Measurements from ENCODE around the gene FAM25A.
"Not testable (repeated sequence)": the region's sequence is repeated elsewhere in the genome, so short reads cannot be mapped to it uniquely, and the experiment has no call there.

The FAM25A gene

GRCh38 chr10:87020056-87020455 lies at the start of gene FAM25A:
FAM25A (plus strand) TSS chr10:87020294; CDS start chr10:87020325, 31 bp downstream.
- FAIRE-seq = not testable (repeated sequence)

DNA sequence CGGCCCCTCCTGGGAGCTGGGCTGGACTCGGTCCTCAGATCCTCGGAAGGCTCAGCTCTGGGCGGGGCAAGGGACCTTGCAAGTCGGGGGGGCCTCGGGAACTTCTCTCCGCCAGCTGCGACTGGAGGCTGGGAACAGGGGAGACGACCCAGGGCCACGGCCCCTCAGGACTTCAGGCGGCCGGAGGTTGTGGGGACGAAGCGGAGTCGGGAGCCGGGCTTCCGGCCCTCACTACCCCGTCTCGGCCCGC lies 49.2 kb upstream of the FAM25A start:
- FAIRE-seq = no peak

DNA sequence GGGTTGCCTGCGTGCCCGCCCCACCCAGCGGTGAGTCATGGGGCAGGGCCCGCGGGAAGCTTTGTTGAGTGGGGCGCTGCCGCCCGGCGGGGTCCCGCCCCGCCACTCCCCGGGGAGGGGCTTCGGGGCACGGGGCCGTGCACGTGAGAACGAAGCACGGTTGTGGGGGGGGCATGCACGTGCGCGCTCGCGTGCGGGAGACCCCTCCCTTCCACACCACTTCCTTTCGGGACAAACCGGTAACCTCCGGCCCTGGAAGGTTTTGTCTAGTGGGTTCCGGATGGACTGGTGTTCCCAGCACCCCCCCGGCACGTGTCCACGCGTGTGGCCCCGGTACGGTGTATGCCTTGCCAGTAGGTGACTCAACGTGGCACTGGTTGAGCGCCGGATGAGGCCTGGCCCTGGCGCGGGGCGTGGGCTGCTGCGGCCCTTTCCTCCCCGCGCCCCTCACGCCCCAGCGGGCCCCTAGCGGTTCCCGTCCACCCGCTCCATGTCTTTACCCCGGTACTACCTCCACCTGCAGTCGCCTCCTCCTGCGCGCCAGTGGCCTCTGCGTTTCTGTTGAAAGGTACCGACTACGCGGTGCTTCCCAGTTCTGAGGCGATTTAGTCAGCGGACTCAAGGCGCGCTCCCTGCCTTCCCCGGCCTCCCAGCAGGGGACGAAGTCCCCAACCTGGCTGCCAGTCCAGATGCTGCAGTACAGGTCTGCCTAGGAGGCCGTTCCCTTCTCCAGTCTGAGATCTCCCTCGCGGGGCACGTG lies 48.7 kb upstream of the FAM25A start:
- no peak for FAIRE-seq

- no peak for FAIRE-seq
These were observed 47.3 kb upstream of the FAM25A start for GRCh38 chr10:86972613-86973380.

DNA sequence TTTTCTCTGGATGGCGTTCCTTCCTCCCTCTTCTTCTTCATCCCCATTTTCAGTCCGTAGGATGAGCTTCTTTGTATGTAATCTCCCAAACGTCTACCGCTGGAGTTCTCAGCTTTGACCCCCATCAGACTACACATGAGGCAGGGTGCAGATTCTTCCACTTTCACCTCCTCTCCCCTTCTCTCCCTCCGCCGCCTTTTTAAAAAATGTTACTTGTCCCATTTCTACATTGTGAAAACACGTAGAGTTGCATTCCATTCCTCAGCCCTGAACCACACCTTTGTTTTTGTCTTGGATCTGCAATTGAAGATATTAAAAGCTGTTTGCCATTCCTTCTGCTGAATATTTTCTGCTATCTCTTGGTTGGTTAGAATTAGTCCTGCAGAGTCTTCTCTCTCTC lies 45.6 kb upstream of the FAM25A start:
- no peak for FAIRE-seq

GRCh38 chr10:86976362-86977056 lies 43.6 kb upstream of the FAM25A start:
- FAIRE-seq = no peak

- not testable (repeated sequence) for FAIRE-seq
These were observed 41.6 kb upstream of the FAM25A start for GRCh38 chr10:86978457-86978856.

GRCh38 chr10:86979296-86979818 lies 40.7 kb upstream of the FAM25A start:
- FAIRE-seq = no peak

DNA sequence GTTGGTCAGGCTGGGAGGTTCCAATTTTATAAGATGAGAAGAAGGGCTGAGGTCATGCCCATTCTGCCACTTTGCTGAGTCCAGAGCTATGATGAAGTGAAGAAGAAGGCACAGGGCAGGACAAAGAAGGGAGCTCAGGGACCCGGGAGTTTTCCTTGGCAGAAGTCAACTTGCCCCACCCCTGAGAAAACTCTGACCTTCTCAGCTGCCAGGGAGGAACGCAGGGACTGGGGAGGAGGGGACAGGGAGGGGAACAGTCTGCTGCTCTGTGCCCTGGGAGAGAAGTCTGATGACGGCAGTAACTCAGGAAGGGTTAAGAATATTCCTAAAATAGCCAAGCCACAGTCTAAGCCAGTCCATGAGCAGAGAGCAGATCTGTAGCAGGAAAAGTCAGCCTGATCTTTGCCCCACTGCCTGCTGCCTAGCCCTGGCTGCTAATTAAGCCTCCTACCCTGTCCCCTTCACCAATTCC lies 40.1 kb upstream of the FAM25A start:
- FAIRE-seq = no peak

- not testable (repeated sequence) for FAIRE-seq
These were observed 39.1 kb upstream of the FAM25A start for GRCh38 chr10:86981020-86981419.

- no peak for FAIRE-seq
These were observed 38.4 kb upstream of the FAM25A start for GRCh38 chr10:86981716-86982115.

DNA sequence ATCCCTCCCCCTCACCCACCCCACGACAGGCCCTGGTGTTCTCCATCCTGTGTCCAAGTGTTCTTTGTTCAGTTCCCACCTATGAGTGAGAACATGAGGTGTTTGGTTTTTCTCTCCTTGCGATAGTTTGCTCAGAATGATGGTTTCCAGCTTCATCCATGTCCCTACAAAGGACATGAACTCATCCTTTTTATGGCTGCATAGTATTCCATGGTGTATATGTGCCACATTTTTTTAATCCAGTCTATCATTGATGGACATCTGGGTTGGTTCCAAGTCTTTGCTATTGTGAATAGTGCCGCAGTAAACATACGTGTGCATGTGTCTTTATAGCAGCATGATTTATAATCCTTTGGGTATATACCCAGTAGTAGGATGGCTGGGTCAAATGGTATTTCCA lies 35.6 kb upstream of the FAM25A start:
- FAIRE-seq = not testable (repeated sequence)

- no peak for FAIRE-seq
These were observed 31.6 kb upstream of the FAM25A start for GRCh38 chr10:86988520-86988919.

GRCh38 chr10:86991362-86991761 lies 28.7 kb upstream of the FAM25A start:
- FAIRE-seq = not testable (repeated sequence)

DNA sequence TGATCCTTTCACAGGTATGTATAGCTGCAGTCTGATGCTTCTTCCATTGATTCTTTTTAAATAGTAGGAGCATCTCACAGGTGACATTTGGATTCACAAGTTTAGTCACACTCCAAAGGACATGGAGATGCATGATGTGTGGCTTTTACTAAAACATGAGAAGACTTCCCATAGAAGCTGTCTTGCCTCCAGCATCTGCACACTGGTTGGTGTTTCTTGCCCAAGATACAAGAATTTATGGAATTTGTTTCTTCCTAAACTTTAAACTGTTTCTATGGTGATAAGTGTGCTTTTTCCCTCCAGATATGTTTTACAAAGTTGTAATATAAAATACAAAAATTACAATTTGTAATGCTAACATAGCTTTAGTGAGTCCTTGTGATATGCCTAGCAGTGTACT lies 27.6 kb upstream of the FAM25A start:
- no peak for FAIRE-seq

GRCh38 chr10:86992929-86993328 lies 27.2 kb upstream of the FAM25A start:
- peak; percentile 55 for FAIRE-seq

GRCh38 chr10:86999802-87000403 lies 20.2 kb upstream of the FAM25A start:
- not testable (repeated sequence) for FAIRE-seq

DNA sequence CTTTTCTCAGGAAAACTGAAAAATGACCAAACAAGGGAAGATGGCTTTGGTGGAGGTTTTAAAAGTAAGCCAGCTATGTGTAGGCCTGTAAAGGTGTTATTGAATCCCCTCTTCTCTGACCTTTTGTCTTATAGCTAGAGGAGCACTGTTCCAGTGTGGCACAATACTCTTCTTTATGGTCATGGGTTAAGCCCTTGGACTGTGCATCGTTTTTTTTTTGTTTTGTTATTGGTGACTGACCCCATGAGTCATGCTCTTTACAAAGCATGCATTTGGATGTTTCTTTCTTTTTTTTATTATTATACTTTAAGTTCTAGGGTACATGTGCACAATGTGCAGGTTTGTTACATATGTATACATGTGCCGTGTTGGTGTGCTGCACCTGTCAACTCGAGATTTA lies 19.6 kb upstream of the FAM25A start:
- FAIRE-seq = no peak

GRCh38 chr10:87007124-87007523 lies 13.0 kb upstream of the FAM25A start:
- FAIRE-seq = not testable (repeated sequence)

DNA sequence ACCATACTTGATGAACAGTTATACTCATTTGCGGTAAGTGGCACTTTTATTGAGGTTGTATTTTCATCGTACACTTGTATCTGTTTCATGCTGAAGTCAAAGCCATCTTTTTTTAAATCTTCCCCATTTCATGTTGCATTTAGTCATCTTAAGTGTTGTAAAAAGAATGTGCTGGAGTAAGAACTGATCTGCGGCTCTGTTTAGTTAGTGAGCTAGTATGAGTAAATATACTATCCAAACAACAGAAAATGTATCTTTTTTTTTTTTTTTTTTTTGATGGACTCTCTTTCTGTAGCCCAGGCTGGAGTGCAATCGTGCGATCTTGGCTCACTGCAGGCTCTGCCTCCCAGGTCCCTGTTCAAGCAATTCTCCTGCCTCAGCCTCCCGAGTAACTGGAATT lies 12.4 kb upstream of the FAM25A start:
- FAIRE-seq = not testable (repeated sequence)

GRCh38 chr10:87008303-87008702 lies 11.8 kb upstream of the FAM25A start:
- not testable (repeated sequence) for FAIRE-seq

DNA sequence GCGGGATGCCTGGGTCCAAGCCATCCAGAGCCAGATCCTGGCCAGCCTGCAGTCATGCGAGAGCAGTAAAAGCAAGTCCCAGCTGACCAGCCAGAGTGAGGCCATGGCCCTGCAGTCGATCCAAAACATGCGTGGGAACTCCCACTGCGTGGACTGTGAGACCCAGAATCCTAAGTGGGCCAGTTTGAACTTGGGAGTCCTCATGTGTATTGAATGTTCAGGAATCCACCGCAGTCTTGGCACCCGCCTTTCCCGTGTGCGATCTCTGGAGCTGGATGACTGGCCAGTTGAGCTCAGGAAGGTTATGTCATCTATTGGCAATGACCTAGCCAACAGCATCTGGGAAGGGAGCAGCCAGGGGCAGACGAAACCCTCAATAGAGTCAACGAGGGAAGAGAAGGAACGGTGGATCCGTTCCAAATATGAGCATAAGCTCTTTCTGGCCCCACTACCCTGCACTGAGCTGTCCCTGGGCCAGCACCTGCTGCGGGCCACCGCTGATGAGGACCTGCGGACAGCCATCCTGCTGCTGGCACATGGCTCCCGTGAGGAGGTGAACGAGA lies 10.9 kb upstream of the FAM25A start:
- FAIRE-seq = not testable (repeated sequence)

DNA sequence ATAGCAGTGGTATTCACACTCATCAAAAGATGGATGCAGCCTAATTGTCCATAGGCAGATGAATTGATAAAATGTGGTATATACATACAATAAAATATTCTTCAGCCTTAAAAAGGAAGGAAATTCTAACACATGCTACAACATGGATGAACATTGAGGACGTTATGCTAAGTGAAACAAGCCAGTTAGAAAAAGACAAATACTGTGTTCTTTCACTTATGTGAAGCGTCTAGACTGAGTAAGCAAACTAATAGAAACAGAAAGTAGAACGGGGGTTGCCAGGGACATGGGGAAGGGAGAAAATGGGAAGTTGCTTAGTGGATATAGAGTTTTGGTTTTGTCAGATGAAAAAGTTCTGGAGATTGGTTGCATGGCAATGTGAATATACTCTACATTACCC lies 6.6 kb upstream of the FAM25A start:
- FAIRE-seq = not testable (repeated sequence)
